HepG2 (cell line): ENCODE results near the gene ABI3. TPM values are rescaled to one million over a fixed set of nuclear protein-coding genes. Genes with fewer than 3 reads are reported as not detected.

Source experiments
- AKAP8 ChIP-seq: sonication (generic); formaldehyde crosslinking; IDR thresholded peaks from 2 replicates; pipeline ENCODE4 v1.5.1; 2020; ENCODE audit warnings: mild to moderate bottlenecking, missing genetic modification reagents
- HOXA7 ChIP-seq: sonication (generic); formaldehyde crosslinking; IDR thresholded peaks from 2 replicates; pipeline ENCODE4 v1.8.1; 2022; ENCODE audit warnings: mild to moderate bottlenecking, missing genetic modification reagents, moderate library complexity
- JUNB ChIP-seq: sonication (generic); formaldehyde crosslinking; IDR thresholded peaks from 2 replicates; pipeline ENCODE4 v1.8.0; 2022; ENCODE audit warnings: missing genetic modification reagents, mild to moderate bottlenecking, borderline replicate concordance
- MED13 ChIP-seq: sonication (generic); formaldehyde crosslinking; IDR thresholded peaks from 2 replicates; pipeline ENCODE4 v1.5.0; 2020; ENCODE audit warnings: missing genetic modification reagents
- NFAT5 ChIP-seq: sonication (generic); formaldehyde crosslinking; IDR thresholded peaks from 2 replicates; pipeline ENCODE4 v1.4.0; 2020; ENCODE audit warnings: missing genetic modification reagents
- NR2C2 ChIP-seq: sonication (generic); formaldehyde crosslinking; IDR thresholded peaks from 2 replicates; pipeline ENCODE4 v1.4.0; 2020; ENCODE audit warnings: missing genetic modification reagents, mild to moderate bottlenecking, moderate library complexity, borderline replicate concordance
- SMARCC2 ChIP-seq: fragments of 450-650 bp; IDR thresholded peaks from 2 replicates; pipeline ENCODE4 v1.6.1; 2017; ENCODE audit warnings: antibody characterized with exemption, mild to moderate bottlenecking
- SP4 ChIP-seq: sonication (generic); formaldehyde crosslinking; IDR thresholded peaks from 2 replicates; pipeline ENCODE4 v1.8.1; 2023; ENCODE audit warnings: mild to moderate bottlenecking, missing genetic modification reagents
- SSRP1 ChIP-seq: IDR thresholded peaks from 2 replicates; pipeline ENCODE4 v1.6.1; 2016; ENCODE audit warnings: control low read depth
- TRAFD1 ChIP-seq: sonication (generic); formaldehyde crosslinking; IDR thresholded peaks from 2 replicates; pipeline ENCODE4 v1.5.1; 2020; ENCODE audit warnings: missing genetic modification reagents, mild to moderate bottlenecking, borderline replicate concordance
- YEATS2 ChIP-seq: sonication (generic); formaldehyde crosslinking; IDR thresholded peaks from 2 replicates; pipeline ENCODE4 v1.4.0; 2020; ENCODE audit warnings: missing genetic modification reagents, borderline replicate concordance
- ZBTB39 ChIP-seq: sonication (generic); formaldehyde crosslinking; IDR thresholded peaks from 2 replicates; pipeline ENCODE4 v1.5.0; 2020; ENCODE audit warnings: missing genetic modification reagents
- ZKSCAN8 ChIP-seq: IDR thresholded peaks from 2 replicates; pipeline ENCODE4 v1.6.1; 2016; ENCODE audit warnings: borderline replicate concordance, missing genetic modification reagents, missing compliant biosample characterization
- ZMAT3 ChIP-seq: sonication (generic); formaldehyde crosslinking; conservative IDR thresholded peaks from 2 replicates; pipeline ENCODE4 v1.7.0; 2021; ENCODE audit warnings: missing genetic modification reagents
- ZNF615 ChIP-seq: sonication (generic); formaldehyde crosslinking; IDR thresholded peaks from 2 replicates; pipeline ENCODE4 v1.5.0; 2020; ENCODE audit warnings: mild to moderate bottlenecking, missing genetic modification reagents, borderline replicate concordance
- polyA plus RNA-seq, 8 experiments: library from polyadenylated mRNA; depleted of rRNA in 3 of 8; stranded (reverse) in 7 of 8; unstranded in 1 of 8; fragments of >200 nt; fragmentation: Illumina TruSeq in 4 of 8; extraction: Trizol in 4 of 8; gene quantifications; 2 replicates each; pipeline versions ENCODE4 v1.2.1 to v1.2.3, GENCODE V29; 2011 to 2016; ENCODE audit warnings: low read depth in 4 of 8, missing spikeins in 1 of 8, mixed read lengths in 1 of 8; ENCODE audit not compliant: insufficient read depth in 1 of 8
- total RNA-seq, 5 experiments: library from RNA; depleted of rRNA; stranded (reverse); fragments of >200 nt; fragmentation: Illumina TruSeq; extraction: Trizol; gene quantifications; 2 replicates each; pipeline ENCODE4 v1.2.3, GENCODE V29; 2016; ENCODE audit warnings: low read depth in 1 of 5
- TF ChIP-seq, protein P1 (sequence below): IDR thresholded peaks from 2 replicates; pipeline ENCODE4 v1.6.1; 2012; ENCODE audit warnings: low read length, improper control_type of control experiment

ABI3 gene
- total and polyA plus RNA-seq, 2 of the 13 experiments (the other 11 are each of a cell fraction or from before 2014, with no cell fraction given): not detected

GRCh38 chr17:49191917-49192741 lies 18.4 kb upstream of the ABI3 start (continued):
- TF ChIP-seq NFAT5 (CRISPR knock-in tag) (peak; percentile 83), ZNF615 (CRISPR knock-in tag) (no peak; the same call in 1 of the 2 replicates), TRAFD1 (CRISPR knock-in tag) (peak; percentile 92; the same call in 1 of the 2 replicates), AKAP8 (CRISPR knock-in tag) (no peak; the same call in 1 of the 2 replicates), YEATS2 (peak; percentile 68), SSRP1 (CRISPR knock-in tag) (peak; percentile 98), SMARCC2 (no peak), HOXA7 (CRISPR knock-in tag) (no peak), MED13 (CRISPR knock-in tag) (peak; percentile 90), JUNB (CRISPR knock-in tag) (peak; percentile 84; the same call in 1 of the 2 replicates), ZMAT3 (CRISPR knock-in tag) (peak; percentile 21), SP4 (CRISPR knock-in tag) (no peak), ZBTB39 (CRISPR knock-in tag) (peak; percentile 40; the same call in 1 of the 2 replicates), NR2C2 (peak; percentile 48; the same call in 1 of the 2 replicates), ZKSCAN8 (CRISPR knock-in tag) (peak; percentile 61)
- TF ChIP-seq, protein P1, sequence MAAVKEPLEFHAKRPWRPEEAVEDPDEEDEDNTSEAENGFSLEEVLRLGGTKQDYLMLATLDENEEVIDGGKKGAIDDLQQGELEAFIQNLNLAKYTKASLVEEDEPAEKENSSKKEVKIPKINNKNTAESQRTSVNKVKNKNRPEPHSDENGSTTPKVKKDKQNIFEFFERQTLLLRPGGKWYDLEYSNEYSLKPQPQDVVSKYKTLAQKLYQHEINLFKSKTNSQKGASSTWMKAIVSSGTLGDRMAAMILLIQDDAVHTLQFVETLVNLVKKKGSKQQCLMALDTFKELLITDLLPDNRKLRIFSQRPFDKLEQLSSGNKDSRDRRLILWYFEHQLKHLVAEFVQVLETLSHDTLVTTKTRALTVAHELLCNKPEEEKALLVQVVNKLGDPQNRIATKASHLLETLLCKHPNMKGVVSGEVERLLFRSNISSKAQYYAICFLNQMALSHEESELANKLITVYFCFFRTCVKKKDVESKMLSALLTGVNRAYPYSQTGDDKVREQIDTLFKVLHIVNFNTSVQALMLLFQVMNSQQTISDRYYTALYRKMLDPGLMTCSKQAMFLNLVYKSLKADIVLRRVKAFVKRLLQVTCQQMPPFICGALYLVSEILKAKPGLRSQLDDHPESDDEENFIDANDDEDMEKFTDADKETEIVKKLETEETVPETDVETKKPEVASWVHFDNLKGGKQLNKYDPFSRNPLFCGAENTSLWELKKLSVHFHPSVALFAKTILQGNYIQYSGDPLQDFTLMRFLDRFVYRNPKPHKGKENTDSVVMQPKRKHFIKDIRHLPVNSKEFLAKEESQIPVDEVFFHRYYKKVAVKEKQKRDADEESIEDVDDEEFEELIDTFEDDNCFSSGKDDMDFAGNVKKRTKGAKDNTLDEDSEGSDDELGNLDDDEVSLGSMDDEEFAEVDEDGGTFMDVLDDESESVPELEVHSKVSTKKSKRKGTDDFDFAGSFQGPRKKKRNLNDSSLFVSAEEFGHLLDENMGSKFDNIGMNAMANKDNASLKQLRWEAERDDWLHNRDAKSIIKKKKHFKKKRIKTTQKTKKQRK: no peak
